Suprapubic skin (tissue), 3 donors: ENCODE results near the gene TMCO4.

ENCODE experiments used
- CTCF ChIP-seq, 2 donors: fragments of 200-600 bp in 1 of 2; fragments of 450-650 bp in 1 of 2; sonication (generic) in 1 of 2; IDR thresholded peaks; one replicate each; pipeline ENCODE4 v1.5.1; 2016 to 2019; ENCODE audit warnings: antibody characterized with exemption in 2 of 2, mild to moderate bottlenecking in 1 of 2, moderate library complexity in 1 of 2
- POLR2A ChIP-seq, 2 donors: fragments of 450-650 bp; IDR thresholded peaks; one replicate each; pipeline ENCODE4 v1.6.1; 2017; ENCODE audit warnings: antibody characterized with exemption in 2 of 2, mild to moderate bottlenecking in 2 of 2, moderate library complexity in 2 of 2

- TF ChIP-seq POLR2A (IDR thresholded peaks at IDR 0.05) (no peak), CTCF (IDR thresholded peaks at IDR 0.05) (no peak)
Observed at GRCh38 chr1:19644681-19645410, 154.9 kb downstream of the TMCO4 start.
